GM12875 (cell line): ENCODE data around the gene RPS6KB2.

Source experiments
- H3K4me3 ChIP-seq: one replicate; pipeline ENCODE4 v1.5.1; 2011; ENCODE audit warnings: low read depth, low read length, control low read depth
- CTCF ChIP-seq: IDR thresholded peaks from 2 replicates; pipeline ENCODE4 v1.5.1; 2011; ENCODE audit warnings: low read depth, mild to moderate bottlenecking, control low read depth, inconsistent platforms, low read length, moderate library complexity, borderline replicate concordance; ENCODE audit not compliant: insufficient read depth

Gene RPS6KB2

DNA sequence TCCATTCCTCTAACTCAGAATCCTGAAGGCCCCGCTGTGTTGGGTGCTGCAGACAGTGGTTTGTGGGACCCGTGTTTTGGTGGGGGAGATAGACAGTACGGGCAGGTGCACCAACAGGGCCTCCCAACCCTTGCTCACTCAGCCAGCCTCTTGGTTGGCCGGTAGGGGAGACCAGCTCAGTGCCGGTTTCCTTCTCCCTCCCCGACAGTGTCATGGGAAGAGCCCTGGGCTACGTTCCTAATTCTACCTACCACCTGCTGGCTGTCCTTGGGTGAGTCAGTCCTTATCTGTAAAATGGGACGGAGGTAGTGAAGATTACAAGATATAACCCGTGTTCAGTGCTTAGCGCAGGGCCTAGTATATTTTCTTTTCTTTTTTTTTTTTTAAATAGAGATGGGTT, 34.9 kb downstream of the RPS6KB2 start:
- no peak for TF ChIP-seq CTCF
- H3K4me3 ChIP-seq: no peak overlapping the region

DNA sequence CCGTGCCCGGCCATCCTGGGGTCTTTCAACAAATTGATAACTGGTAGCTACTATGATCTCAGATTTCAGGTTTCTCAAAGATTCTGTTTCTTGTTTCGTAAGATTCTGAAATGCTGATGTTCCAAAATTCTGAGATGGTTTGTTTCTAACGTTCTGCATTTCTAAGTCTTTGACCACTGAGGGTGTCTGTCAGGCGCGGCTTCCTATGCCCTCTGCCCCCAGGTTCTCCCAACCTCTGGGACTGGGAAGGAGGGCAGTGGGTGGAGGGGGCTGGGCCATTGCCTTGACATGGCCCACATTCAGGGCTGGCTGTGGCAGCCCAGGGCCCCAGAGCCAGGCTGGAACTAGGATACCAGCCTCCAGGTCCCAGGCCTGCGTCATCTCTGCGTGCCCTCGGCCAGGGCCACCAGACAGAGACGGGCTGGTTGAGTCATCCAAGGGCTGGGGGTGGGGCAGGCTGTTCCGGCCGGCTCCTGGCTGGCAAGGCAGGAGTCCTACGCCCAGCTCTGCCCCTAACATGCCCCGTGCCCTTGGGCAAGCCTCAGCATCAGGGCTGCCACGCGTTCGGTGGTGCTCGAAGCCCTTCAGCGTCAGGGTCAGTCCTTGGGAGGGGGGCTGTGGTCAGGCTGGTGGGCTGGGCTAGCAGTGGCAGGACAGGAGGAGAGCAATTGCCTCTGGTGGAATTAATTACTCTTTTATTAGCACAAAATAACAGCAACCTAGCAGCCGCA, 35.6 kb downstream of the RPS6KB2 start:
- no peak for TF ChIP-seq CTCF
- peak overlapping the region; percentile 33 for H3K4me3 ChIP-seq

GRCh38 chr11:67464411-67465188, 36.3 kb downstream of the RPS6KB2 start:
- peak overlapping the region; percentile 75 for H3K4me3 ChIP-seq
- no peak for TF ChIP-seq CTCF

DNA sequence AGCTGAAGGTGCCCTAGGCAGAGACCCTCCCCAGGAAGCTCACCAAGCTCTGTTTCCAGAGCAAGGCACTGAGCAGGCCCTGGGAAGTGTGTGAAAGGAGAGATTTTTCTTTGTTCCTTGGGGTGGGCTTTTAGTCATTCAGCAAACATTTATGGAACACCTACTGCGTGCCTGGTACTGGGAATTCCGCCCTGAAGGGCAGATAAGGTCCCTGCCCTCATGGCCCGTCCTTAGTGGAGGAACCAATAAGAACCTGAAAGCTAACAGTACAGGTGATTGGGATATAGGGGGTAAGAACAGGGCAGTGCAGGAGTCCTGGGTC, 36.9 kb downstream of the RPS6KB2 start:
- peak overlapping the region; percentile 75 for H3K4me3 ChIP-seq
- no peak for TF ChIP-seq CTCF

- peak overlapping the region; percentile 75 for H3K4me3 ChIP-seq
These were observed 37.2 kb downstream of the RPS6KB2 start for GRCh38 chr11:67465530-67465929.

- no peak for TF ChIP-seq CTCF
- no peak overlapping the region for H3K4me3 ChIP-seq
These were observed 38.1 kb downstream of the RPS6KB2 start for GRCh38 chr11:67466367-67466766.

- TF ChIP-seq CTCF: no peak
- H3K4me3 ChIP-seq: no peak overlapping the region
These were observed 38.9 kb downstream of the RPS6KB2 start for GRCh38 chr11:67466962-67467771.
